SK-N-SH (cell line): Measurements from ENCODE around the gene SNRNP27. TPM values are rescaled to one million over a fixed set of nuclear protein-coding genes. Genes with fewer than 3 reads are reported as not detected.

Experiments used
- CTCF ChIA-PET: fragments of 300-600, 350-600 bp; formaldehyde crosslinking; extraction: SDS; loops from one replicate; lab custom pipeline; 2021; lab: Yijun Ruan, JAX
- POLR2A ChIA-PET: fragments of 350-600 bp; sonication (Branson Sonifier 250); formaldehyde crosslinking; extraction: SDS; loops from one replicate; lab custom pipeline; 2020; ENCODE audit warnings: antibody characterized with exemption, inconsistent platforms; lab: Yijun Ruan, JAX
- DNase-seq: peaks from one replicate; pipeline ENCODE4 v3.0.0; 2012
- H2AFZ ChIP-seq: fragments of 200-600 bp; sonication (generic); 2 replicates; pipeline ENCODE4 v1.8.1; 2016; ENCODE audit warnings: antibody characterized with exemption, mild to moderate bottlenecking, low read depth
- H3F3A ChIP-seq: fragments of 200-600 bp; sonication (generic); replicated peaks from 2 replicates; pipeline ENCODE3; 2016; ENCODE audit warnings: antibody characterized with exemption, mild to moderate bottlenecking; ENCODE audit not compliant: insufficient read depth
- H3K27ac ChIP-seq, 2 experiments: fragments of 200-500 bp in 1 of 2; fragments of 200-600 bp in 1 of 2; sonication (Bioruptor generic) in 1 of 2; sonication (generic), shearing (Covaris generic) in 1 of 2; 2 replicates each; pipeline versions ENCODE4 v1.5.1 to v1.6.1; 2014 to 2016; ENCODE audit warnings: low read depth in 2 of 2, inconsistent platforms in 1 of 2, low read length in 1 of 2, mild to moderate bottlenecking in 1 of 2, mixed read lengths in 1 of 2
- H3K27me3 ChIP-seq: fragments of 200-600 bp; sonication (generic), shearing (Covaris generic); 2 replicates; pipeline ENCODE4 v1.6.1; 2016; ENCODE audit warnings: mixed run types; ENCODE audit not compliant: insufficient read depth
- H3K36me3 ChIP-seq, 2 experiments: fragments of 200-500 bp in 1 of 2; fragments of 200-600 bp in 1 of 2; sonication (Bioruptor generic) in 1 of 2; sonication (generic) in 1 of 2; replicated peaks in 1 of 2; 2 replicates each; pipeline versions ENCODE3 to v1.5.1; 2014 to 2016; ENCODE audit warnings: low read length in 1 of 2, mild to moderate bottlenecking in 1 of 2; ENCODE audit not compliant: insufficient read depth in 2 of 2, control insufficient read depth in 1 of 2
- H3K4me1 ChIP-seq, 2 experiments: fragments of 200-500 bp in 1 of 2; fragments of 200-600 bp in 1 of 2; sonication (Bioruptor generic) in 1 of 2; sonication (generic), shearing (Covaris generic) in 1 of 2; 2 replicates each; pipeline versions ENCODE4 v1.5.1 to v1.6.1; 2014 to 2016; ENCODE audit warnings: low read depth in 1 of 2, low read length in 1 of 2, mixed run types in 1 of 2; ENCODE audit not compliant: insufficient read depth in 2 of 2, control insufficient read depth in 1 of 2
- H3K4me2 ChIP-seq: fragments of 200-600 bp; sonication (generic), shearing (Covaris generic); 2 replicates; pipeline ENCODE4 v1.6.1; 2017; ENCODE audit warnings: mixed run types
- H3K4me3 ChIP-seq, 2 experiments: fragments of 200-500 bp in 1 of 2; fragments of 200-600 bp in 1 of 2; sonication (Bioruptor generic) in 1 of 2; sonication (generic), shearing (Covaris generic) in 1 of 2; 2 replicates each; pipeline versions ENCODE4 v1.5.1 to v1.8.1; 2014 to 2016; ENCODE audit warnings: low read depth in 2 of 2, inconsistent platforms in 1 of 2, low read length in 1 of 2, mild to moderate bottlenecking in 1 of 2, mixed read lengths in 1 of 2, moderate library complexity in 1 of 2
- H3K79me2 ChIP-seq: fragments of 200-600 bp; sonication (generic); 2 replicates; pipeline ENCODE4 v1.8.1; 2017; ENCODE audit warnings: mild to moderate bottlenecking; ENCODE audit not compliant: insufficient read depth
- H3K9ac ChIP-seq: fragments of 200-600 bp; sonication (generic); 2 replicates; pipeline ENCODE4 v1.6.1; 2017; ENCODE audit warnings: mixed run types
- H3K9me2 ChIP-seq: fragments of 200-600 bp; sonication (generic); 2 replicates; pipeline ENCODE4 v1.6.1; 2017; ENCODE audit warnings: mixed run types
- H3K9me3 ChIP-seq: fragments of 200-600 bp; sonication (generic); 2 replicates; pipeline ENCODE4 v1.6.1; 2017; ENCODE audit warnings: mixed run types, mild to moderate bottlenecking, moderate library complexity
- H4K20me1 ChIP-seq: fragments of 200-600 bp; sonication (generic); 2 replicates; pipeline ENCODE4 v1.6.1; 2017; ENCODE audit warnings: mild to moderate bottlenecking, mixed run types; ENCODE audit not compliant: insufficient read depth
- GABPA ChIP-seq: IDR thresholded peaks from 2 replicates; pipeline ENCODE4 v1.4.0; 2012; ENCODE audit warnings: low read depth, mild to moderate bottlenecking
- GATA2 ChIP-seq: sonication (generic); formaldehyde crosslinking; IDR thresholded peaks from 2 replicates; pipeline ENCODE4 v1.5.0; 2020; ENCODE audit warnings: mild to moderate bottlenecking, missing genetic modification reagents
- JUND ChIP-seq: IDR thresholded peaks from 2 replicates; pipeline ENCODE4 v1.4.0; 2012
- RFX5 ChIP-seq: IDR thresholded peaks from 2 replicates; pipeline ENCODE4 v1.6.1; 2012; ENCODE audit warnings: mild to moderate bottlenecking, improper control_type of control experiment, low read length
- RXRA ChIP-seq: IDR thresholded peaks from 2 replicates; pipeline ENCODE4 v1.4.0; 2012; ENCODE audit warnings: low read depth, mild to moderate bottlenecking, borderline replicate concordance
- SIN3A ChIP-seq: IDR thresholded peaks from 2 replicates; pipeline ENCODE4 v1.6.1; 2012; ENCODE audit warnings: low read depth, mild to moderate bottlenecking, low read length, moderate library complexity, borderline replicate concordance
- SMC3 ChIP-seq: IDR thresholded peaks from 2 replicates; pipeline ENCODE4 v1.6.1; 2012; ENCODE audit warnings: low read depth, low read length, improper control_type of control experiment
- TAF1 ChIP-seq: IDR thresholded peaks from 2 replicates; pipeline ENCODE4 v1.6.1; 2012; ENCODE audit warnings: low read depth, mild to moderate bottlenecking, low read length, moderate library complexity, borderline replicate concordance
- TEAD4 ChIP-seq: IDR thresholded peaks from 2 replicates; pipeline ENCODE4 v1.4.0; 2012; ENCODE audit warnings: mild to moderate bottlenecking, borderline replicate concordance; ENCODE audit not compliant: insufficient read depth
- WGBS: methylation state at CpG from one replicate; pipeline ENCODE4 v1.1.6; 2017; ENCODE audit warnings: low lambda C conversion rate; 5-methylcytosine and 5-hydroxymethylcytosine counted together
- polyA plus RNA-seq, 3 experiments: library from polyadenylated mRNA; depleted of rRNA; stranded (reverse); fragments of >200 nt; gene quantifications; 2 replicates each; pipeline ENCODE4 v1.2.3, GENCODE V29; 2012
- TF ChIP-seq, protein P1 (sequence below): IDR thresholded peaks from 2 replicates; pipeline ENCODE4 v1.4.0; 2012; ENCODE audit warnings: low read depth, borderline replicate concordance
- TF ChIP-seq, protein P2 (sequence below): IDR thresholded peaks from 2 replicates; pipeline ENCODE4 v1.6.1; 2012; ENCODE audit warnings: mild to moderate bottlenecking, low read depth, low read length, moderate library complexity

SNRNP27 gene
- polyA plus RNA-seq, 1 of the 3 experiments (the other 2 are of a cell fraction): 68.4 TPM

DNA sequence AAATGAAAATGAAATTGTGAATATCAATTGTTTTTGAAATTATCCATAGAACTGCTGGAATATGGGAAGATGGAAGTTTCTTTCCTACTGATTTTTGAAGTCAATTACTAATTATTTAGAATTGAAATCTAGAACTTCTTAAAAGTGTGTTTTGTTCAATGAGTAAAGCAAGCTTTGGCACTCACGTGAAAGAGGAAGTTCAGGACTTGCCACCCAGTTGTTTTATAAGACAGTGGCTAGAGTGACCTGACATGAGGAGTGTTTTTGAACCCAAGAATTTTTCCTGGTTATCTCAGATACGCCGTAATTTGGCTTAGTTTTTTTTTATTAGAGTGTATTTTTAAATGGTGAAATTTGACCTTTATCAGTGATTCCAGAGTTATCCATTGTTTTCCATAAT, 24.6 kb downstream of the SNRNP27 start:
- Histone ChIP-seq H3K79me2 (peaks cover 10% of the 10 kb centered on the region; the same call in 1 of the 2 replicates), H3K36me3 (peaks cover 12 to 29% of the 10 kb centered on the region in 2 experiments), H3K9me2 (no peaks in the 10 kb centered on the region), H3K9ac (peak overlapping the region; percentile 1; the same call in 1 of the 2 replicates), H2AFZ (peak overlapping the region; percentile 44; the same call in 1 of the 2 replicates), H4K20me1 (no peaks in the 10 kb centered on the region), H3K9me3 (no peaks in the 10 kb centered on the region), H3K4me2 (no peak overlapping the region), H3K4me1 (peaks cover 2 to 7% of the 10 kb centered on the region in 2 experiments; a peak in 3 of 4 replicates), H3F3A (peaks cover 11% of the 10 kb centered on the region), H3K27ac (peak overlapping the region in 1 of 2 experiments; percentile 65; a peak in 2 of 4 replicates), H3K27me3 (no peaks in the 10 kb centered on the region), H3K4me3 (no peak overlapping the region)
- TF ChIP-seq RXRA (no peak), GATA2 (no peak), TEAD4 (no peak), GABPA (no peak), SIN3A (no peak), RFX5 (no peak), TAF1 (no peak)
- TF ChIP-seq, protein P1, sequence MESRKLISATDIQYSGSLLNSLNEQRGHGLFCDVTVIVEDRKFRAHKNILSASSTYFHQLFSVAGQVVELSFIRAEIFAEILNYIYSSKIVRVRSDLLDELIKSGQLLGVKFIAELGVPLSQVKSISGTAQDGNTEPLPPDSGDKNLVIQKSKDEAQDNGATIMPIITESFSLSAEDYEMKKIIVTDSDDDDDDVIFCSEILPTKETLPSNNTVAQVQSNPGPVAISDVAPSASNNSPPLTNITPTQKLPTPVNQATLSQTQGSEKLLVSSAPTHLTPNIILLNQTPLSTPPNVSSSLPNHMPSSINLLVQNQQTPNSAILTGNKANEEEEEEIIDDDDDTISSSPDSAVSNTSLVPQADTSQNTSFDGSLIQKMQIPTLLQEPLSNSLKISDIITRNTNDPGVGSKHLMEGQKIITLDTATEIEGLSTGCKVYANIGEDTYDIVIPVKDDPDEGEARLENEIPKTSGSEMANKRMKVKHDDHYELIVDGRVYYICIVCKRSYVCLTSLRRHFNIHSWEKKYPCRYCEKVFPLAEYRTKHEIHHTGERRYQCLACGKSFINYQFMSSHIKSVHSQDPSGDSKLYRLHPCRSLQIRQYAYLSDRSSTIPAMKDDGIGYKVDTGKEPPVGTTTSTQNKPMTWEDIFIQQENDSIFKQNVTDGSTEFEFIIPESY: no peak
- TF ChIP-seq, protein P2, sequence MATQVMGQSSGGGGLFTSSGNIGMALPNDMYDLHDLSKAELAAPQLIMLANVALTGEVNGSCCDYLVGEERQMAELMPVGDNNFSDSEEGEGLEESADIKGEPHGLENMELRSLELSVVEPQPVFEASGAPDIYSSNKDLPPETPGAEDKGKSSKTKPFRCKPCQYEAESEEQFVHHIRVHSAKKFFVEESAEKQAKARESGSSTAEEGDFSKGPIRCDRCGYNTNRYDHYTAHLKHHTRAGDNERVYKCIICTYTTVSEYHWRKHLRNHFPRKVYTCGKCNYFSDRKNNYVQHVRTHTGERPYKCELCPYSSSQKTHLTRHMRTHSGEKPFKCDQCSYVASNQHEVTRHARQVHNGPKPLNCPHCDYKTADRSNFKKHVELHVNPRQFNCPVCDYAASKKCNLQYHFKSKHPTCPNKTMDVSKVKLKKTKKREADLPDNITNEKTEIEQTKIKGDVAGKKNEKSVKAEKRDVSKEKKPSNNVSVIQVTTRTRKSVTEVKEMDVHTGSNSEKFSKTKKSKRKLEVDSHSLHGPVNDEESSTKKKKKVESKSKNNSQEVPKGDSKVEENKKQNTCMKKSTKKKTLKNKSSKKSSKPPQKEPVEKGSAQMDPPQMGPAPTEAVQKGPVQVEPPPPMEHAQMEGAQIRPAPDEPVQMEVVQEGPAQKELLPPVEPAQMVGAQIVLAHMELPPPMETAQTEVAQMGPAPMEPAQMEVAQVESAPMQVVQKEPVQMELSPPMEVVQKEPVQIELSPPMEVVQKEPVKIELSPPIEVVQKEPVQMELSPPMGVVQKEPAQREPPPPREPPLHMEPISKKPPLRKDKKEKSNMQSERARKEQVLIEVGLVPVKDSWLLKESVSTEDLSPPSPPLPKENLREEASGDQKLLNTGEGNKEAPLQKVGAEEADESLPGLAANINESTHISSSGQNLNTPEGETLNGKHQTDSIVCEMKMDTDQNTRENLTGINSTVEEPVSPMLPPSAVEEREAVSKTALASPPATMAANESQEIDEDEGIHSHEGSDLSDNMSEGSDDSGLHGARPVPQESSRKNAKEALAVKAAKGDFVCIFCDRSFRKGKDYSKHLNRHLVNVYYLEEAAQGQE: no peak
- no peak for DNase-seq
- CTCF ChIA-PET: interaction anchor here (7.2 kb wide), 1 partner anchor 153 kb away, joined by 74 read pairs; no protein-coding TSS in a partner anchor
- WGBS: 35% methylated on average over 3 of the region's 3 CpGs
- POLR2A ChIA-PET: no interaction called here

DNA sequence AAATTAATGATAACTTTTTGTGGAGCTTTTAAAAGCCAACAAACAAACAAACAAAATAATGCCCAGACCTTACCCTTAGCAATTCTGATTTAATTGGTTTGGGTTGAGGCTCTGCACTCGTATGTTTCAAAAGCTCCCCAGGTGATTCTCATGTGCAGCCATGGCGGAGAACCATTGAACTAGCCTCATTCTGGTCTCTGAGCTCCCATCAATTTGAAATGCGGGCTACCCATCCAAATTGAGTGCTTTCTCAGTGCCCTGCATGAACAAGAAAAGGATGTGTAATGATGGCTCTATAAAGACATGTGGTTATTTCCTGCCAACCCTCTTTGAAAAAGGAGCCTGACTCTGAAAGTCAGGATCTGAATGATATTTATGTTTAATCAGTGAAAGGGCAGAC, 29.4 kb downstream of the SNRNP27 start:
- Histone ChIP-seq H3K9me3 (no peaks in the 10 kb centered on the region), H3K9me2 (no peaks in the 10 kb centered on the region), H3K27ac (no peak overlapping the region), H3K27me3 (no peaks in the 10 kb centered on the region), H3K36me3 (peaks cover 21 to 36% of the 10 kb centered on the region in 2 experiments), H3K4me3 (no peak overlapping the region), H3K4me1 (no peaks in the 10 kb centered on the region), H3K79me2 (no peaks in the 10 kb centered on the region), H2AFZ (no peak overlapping the region), H3K9ac (no peak overlapping the region), H3K4me2 (no peak overlapping the region), H3F3A (peaks cover 4% of the 10 kb centered on the region)
- WGBS: 97% methylated on average over 3 of the region's 3 CpGs
- CTCF ChIA-PET: no interaction called here
- no peak for DNase-seq
- TF ChIP-seq JUND (no peak), SMC3 (no peak)
- TF ChIP-seq, all 33 proteins: peak for 0
- POLR2A ChIA-PET: interaction anchor here (0.6 kb wide), 1 partner anchor 268 kb away, joined by 3 read pairs; no protein-coding TSS in a partner anchor
- no peaks in the 10 kb centered on the region for H4K20me1 ChIP-seq
